Measurements from ENCODE around the gene EZR.

Gene EZR

DNA sequence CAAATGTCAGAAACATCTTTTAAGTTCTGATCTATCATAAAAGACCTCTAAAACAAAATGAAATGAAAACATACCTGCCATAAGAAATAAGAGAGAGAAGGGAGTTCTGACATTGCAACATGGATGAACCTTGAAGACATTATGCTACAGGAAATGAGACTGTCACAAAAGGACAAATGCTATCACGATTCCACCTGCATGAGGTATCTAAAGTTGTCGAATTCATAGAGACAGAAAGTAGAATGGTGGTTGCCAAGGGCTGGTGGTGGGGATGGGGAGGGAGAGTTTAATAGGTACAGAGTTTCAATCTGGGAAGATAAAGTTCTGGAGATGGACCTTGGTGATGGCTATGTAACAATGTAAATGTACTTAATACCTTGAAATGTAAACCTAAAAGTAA is 3.3 kb downstream of the EZR start:
- Mint-ChIP-seq H3K9me3 (no peaks in the 10 kb centered on the region), H3K36me3 (peaks cover 87% of the 10 kb centered on the region), H3K27ac (peak overlapping the region; percentile 96), H3K4me3 (peak overlapping the region; percentile 93), H3K4me1 (peaks cover 66% of the 10 kb centered on the region)
- ATAC-seq (no peak), DNase-seq (ENCODE audit: low spot score in 2 of 2) (no peak)

DNA sequence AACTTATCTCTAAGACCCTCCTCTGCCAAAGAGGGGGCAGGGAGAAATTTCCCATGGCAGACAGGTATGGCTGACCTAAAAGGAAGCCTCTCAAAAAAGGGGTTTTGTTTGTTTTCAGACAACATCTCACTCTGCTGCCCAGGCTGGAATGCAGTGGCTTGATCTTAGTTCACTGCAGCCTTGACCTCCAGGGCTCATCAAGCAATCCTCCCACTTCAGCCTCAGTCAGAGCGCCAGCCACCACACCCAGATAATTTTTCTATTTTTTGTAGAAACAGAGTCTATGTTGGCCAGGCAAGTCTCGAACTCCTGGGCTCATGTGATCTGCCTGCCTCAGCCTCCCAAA is 3.8 kb downstream of the EZR start:
- Mint-ChIP-seq H3K4me3 (peak overlapping the region; percentile 93), H3K9me3 (no peaks in the 10 kb centered on the region), H3K36me3 (peaks cover 92% of the 10 kb centered on the region), H3K4me1 (peaks cover 72% of the 10 kb centered on the region), H3K27ac (peak overlapping the region; percentile 96)
- no peak for DNase-seq (ENCODE audit: low spot score in 2 of 2)
- ATAC-seq, result no peak

DNA sequence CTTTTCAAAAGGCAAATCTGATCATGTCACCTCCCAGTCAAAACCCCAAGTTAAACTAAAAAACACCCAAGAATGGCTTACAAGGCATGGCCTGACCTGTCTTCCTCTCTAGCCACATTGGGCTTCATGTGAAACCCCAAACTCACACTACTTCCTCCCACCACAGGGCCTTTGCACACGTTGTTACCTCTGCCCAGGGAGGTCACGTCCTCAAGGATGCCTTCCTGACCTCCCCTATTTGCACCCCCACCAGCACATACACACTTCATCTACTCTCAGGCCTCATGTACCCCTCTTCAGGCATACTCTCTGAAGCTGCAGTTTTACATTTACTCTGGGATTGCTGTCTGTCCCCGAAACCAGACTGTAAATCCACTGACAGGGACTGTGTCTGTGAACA is 6.1 kb downstream of the EZR start:
- Mint-ChIP-seq H3K4me1 (peaks cover 88% of the 10 kb centered on the region), H3K9me3 (no peaks in the 10 kb centered on the region), H3K36me3 (peaks cover 100% of the 10 kb centered on the region), H3K4me3 (peak overlapping the region; percentile 93), H3K27ac (peak overlapping the region; percentile 83)
- DNase-seq (ENCODE audit: low spot score in 2 of 2) (no peak), ATAC-seq (peak; percentile 27)

DNA sequence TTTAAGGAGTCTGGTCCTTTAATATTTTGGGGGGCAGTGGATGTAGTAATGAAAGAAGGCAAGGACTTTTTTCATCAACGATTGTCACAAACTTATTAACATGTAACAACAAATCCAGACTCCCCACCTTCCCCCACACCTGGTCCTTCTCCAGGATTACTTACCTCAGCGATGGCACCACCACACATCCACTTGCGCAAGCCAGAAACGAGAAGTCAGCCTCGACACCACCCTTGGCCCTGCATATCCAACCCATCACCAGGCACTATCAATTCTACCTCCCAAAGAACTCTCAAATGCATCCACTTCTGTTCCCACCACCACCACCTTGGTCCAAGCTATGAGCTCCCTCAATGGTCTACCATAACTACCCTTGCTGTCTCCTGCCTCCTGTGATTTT is 6.6 kb downstream of the EZR start:
- peaks cover 100% of the 10 kb centered on the region for H3K36me3 Mint-ChIP-seq
- H3K4me1 Mint-ChIP-seq, result peaks cover 92% of the 10 kb centered on the region
- H3K9me3 Mint-ChIP-seq, result no peaks in the 10 kb centered on the region
- H3K4me3 Mint-ChIP-seq, result peak overlapping the region; percentile 93
- ATAC-seq, result no peak
- DNase-seq (ENCODE audit: low spot score in 2 of 2), result no peak
- H3K27ac Mint-ChIP-seq, result peak overlapping the region; percentile 83

DNA sequence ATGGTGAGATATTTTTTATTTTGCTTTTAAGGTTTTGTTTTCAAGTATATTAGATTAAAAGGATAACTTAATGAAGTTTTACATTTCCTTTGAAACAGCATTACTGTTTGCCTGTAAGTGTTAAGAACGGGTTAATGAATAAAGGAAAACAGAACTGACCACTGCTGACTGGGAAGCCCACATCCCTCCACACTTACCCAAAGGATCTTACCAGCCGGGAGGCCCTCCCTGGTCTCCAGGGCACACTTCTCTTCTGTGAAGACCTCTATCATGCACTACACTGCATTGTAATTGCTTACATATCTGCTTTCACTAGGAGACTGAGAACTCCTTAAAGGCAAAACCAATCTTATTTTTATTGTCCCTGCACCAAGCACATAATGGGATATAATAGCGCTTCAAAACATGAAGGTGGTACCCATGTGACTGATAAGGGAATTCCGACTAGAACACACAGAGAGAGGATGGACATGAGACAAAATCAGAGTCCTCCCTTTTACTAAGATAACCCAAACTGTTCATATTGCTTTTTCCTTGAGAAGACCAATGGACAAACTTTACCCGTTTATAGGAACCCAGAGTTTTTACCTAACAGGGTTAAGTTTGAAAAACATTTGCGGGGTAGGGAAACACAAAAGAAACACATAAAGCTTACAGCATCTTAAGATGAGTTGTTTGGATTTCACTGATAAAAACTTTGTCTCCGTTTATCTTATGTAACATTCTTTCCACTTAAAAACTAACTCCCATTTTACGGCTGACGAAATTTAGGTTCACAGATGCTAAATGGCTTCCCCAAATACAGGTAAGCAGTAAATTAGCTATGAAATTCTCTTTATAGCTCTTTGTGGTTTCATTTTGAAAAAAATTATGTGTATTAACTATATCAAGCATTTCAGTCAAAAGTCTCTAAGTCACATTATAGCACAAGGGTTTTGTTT is 8.7 kb downstream of the EZR start:
- H3K4me1 Mint-ChIP-seq, result peaks cover 93% of the 10 kb centered on the region
- ATAC-seq (no peak), DNase-seq (ENCODE audit: low spot score in 2 of 2) (no peak)
- peak overlapping the region; percentile 69 for H3K27ac Mint-ChIP-seq
- H3K9me3 Mint-ChIP-seq, result no peaks in the 10 kb centered on the region
- H3K36me3 Mint-ChIP-seq, result peaks cover 100% of the 10 kb centered on the region
- peak overlapping the region; percentile 36 for H3K4me3 Mint-ChIP-seq

DNA sequence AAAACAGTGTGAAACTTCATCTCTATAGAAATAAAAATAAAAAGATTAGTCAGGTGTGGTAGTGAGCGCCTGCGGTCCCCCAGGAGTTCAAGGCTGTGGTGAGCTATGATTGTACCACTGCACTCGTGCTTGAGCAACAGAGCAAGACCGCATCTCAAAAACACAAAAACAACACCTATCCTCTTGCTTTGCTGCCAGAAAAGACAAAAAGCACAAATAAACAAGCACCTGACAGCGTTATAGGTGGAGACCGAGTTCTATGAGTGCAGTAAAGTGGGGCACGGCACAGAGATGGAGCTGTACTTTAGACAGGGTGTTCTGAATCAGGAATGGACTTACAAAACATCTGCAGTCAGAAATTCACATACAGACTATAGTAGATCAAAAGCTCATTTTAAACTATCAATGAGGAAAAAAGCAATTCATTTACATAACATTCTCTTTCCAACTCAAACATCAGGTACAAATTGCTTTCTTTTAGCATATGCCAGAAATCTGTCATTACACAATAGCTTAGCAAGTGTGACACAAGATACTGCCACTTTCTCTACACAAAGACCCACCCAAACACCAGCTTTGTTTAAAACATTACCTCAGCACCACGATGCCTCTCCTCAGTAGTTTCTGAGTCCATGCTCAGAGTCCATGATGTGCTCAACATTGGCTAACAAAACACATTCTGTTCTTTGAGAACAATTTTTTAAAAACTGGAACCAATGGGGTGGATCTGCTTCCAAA is 10.1 kb downstream of the EZR start:
- Mint-ChIP-seq H3K9me3 (no peaks in the 10 kb centered on the region), H3K27ac (peak overlapping the region; percentile 69), H3K36me3 (peaks cover 95% of the 10 kb centered on the region), H3K4me3 (peak overlapping the region; percentile 39), H3K4me1 (peaks cover 92% of the 10 kb centered on the region)
- ATAC-seq (peak; percentile 87), DNase-seq (ENCODE audit: low spot score in 2 of 2) (no peak)

DNA sequence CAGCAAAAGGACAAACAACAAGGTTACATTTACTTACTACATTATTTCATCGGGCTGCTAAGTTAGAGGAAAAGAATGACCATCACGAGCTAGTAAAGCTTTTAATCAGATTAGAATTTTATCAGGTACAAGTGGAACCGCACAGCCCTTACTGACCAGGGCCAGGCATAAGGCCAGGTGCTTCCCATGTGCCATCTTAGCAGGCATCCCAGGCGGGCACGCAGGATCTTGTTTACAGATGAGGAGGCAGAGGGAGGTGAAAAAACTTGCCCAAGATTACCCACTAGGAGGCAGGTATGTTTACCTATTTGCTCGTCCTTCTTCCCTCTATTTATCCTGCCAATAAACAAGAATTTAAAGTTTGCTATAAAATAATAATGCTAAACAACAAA is 10.7 kb downstream of the EZR start:
- Mint-ChIP-seq H3K27ac (peak overlapping the region; percentile 69), H3K36me3 (peaks cover 88% of the 10 kb centered on the region)

DNA sequence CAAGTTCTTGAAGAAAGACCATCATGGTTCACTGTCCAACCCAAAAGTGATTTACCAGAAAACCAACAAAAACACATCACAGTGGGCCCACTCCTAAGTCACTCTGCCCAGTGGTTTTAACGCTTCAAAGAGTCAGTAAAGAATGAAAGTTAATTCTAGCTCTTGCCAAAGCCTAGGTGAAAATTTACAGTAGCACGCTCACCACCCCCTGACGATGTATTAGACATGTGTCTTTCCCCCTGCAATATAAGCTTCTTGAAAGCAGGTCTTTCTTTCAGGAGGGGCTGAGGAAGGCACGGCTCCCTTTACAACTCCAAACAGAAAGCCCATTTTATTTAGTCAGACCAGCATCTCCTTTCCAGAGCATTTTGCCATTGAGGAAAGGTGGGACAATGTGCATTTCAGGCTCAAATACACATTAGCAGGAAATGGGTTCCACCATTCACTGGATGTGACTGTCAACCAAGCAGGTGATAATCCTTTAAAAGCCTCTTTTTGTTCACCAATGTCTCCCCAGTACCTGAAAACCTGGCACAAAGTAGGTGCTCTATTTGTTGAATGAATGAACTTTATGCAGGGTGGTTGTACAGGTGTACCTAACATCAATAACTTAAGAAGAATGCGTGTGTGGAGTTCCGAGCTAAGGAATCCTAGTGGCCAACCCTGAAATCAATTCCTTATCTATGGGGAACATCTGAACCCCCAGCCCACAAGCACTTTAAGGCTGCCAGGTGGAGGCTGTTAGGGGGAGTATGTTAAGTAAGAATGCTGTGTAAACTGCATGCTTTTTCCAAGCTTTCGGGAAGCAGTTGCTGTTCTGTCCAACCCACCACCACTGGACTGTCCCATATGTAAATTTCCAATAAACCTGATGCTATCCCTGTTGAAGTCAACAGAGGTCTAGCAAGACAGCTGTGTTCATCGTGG is 11.4 kb downstream of the EZR start:
- peaks cover 81% of the 10 kb centered on the region for H3K36me3 Mint-ChIP-seq
- DNase-seq (ENCODE audit: low spot score in 2 of 2) (no peak), ATAC-seq (no peak)
- peaks cover 90% of the 10 kb centered on the region for H3K4me1 Mint-ChIP-seq
- no peaks in the 10 kb centered on the region for H3K9me3 Mint-ChIP-seq
- peak overlapping the region; percentile 39 for H3K4me3 Mint-ChIP-seq
- H3K27ac Mint-ChIP-seq, result peak overlapping the region; percentile 74

More for the DNA sequence above, 10.7 kb downstream of the EZR start:
- ATAC-seq, result no peak
- no peaks in the 10 kb centered on the region for H3K9me3 Mint-ChIP-seq
- DNase-seq (ENCODE audit: low spot score in 2 of 2), result no peak
- peaks cover 92% of the 10 kb centered on the region for H3K4me1 Mint-ChIP-seq
- peak overlapping the region; percentile 39 for H3K4me3 Mint-ChIP-seq

DNA sequence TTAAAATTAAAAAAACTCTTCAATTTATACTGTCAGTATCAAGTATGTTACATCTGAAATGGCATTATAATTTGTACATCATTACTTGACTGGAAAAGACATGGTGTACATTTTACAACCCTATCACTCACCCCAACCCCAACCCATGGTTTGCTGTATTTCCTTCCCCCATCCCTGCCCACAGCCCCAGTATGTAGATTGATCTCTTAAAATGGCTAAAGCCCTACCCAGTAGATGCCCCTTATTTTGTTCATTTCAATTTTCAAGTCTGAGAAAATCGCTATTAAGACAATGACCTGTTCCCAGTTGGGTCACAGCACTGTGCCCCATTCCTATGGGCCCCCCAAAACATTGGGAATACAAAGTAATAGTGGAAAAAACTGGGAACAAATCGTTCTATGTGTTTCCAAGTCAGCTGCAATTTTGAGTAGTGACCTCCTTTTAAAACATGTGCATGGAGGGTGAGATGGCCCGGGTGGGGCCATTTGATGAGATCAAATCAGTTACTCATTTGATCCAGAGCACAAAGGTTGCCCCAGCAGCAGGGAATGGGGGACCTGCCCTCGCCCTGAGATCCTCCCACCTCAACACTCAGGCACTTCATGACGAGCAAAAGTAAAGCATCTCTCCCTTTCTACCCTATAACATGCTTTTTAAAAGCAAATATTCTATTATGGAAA is 13.3 kb downstream of the EZR start:
- Mint-ChIP-seq H3K27ac (no peak overlapping the region), H3K36me3 (peaks cover 69% of the 10 kb centered on the region), H3K9me3 (no peaks in the 10 kb centered on the region), H3K4me3 (peak overlapping the region; percentile 20), H3K4me1 (peaks cover 88% of the 10 kb centered on the region)
- DNase-seq (ENCODE audit: low spot score in 2 of 2) (no peak), ATAC-seq (no peak)

DNA sequence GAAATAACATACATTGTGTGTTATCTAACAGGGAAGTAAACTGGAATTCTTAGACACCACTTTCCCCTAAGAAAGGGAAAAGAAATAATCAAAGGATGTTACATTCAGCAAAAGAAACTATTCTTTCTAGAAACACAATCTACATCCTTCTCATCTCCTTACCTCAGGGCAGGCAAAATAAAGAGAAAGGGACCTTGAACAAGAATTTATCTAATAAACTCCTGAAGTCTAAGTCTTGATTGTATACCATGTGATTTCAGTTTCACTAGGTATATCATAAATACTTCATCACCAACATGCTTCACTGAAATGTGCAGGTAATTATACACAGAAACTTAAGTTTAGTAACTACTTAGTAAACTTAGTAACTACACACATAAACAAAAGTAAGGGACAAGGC is 15.0 kb downstream of the EZR start:
- no peak for ATAC-seq
- peaks cover 57% of the 10 kb centered on the region for H3K36me3 Mint-ChIP-seq
- peaks cover 78% of the 10 kb centered on the region for H3K4me1 Mint-ChIP-seq
- no peak for DNase-seq (ENCODE audit: low spot score in 2 of 2)
- H3K4me3 Mint-ChIP-seq, result peak overlapping the region; percentile 64
- peak overlapping the region; percentile 24 for H3K27ac Mint-ChIP-seq
- no peaks in the 10 kb centered on the region for H3K9me3 Mint-ChIP-seq

DNA sequence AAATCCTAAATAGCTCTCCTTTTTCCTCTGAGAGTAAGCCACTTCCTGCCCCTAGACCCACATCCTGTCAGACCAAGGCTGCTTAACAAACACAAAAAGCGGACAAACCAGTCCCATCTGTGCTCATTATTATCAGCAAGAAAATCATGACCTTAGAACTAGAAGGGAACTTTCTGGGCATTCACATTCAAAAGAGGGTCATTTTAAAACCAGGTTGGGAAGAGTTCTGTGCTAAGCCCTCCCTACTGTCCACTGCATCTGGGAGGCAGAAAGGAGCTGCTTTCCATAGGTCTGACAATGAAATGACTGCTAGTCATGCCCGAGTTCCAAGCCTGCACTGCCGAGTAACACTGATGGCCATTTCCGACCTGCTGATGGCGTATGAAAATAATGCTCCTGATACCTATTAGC is 15.4 kb downstream of the EZR start:
- peak overlapping the region; percentile 24 for H3K27ac Mint-ChIP-seq
- ATAC-seq (peak; percentile 86), DNase-seq (ENCODE audit: low spot score in 2 of 2) (no peak)
- H3K4me3 Mint-ChIP-seq, result peak overlapping the region; percentile 64
- peaks cover 57% of the 10 kb centered on the region for H3K36me3 Mint-ChIP-seq
- no peaks in the 10 kb centered on the region for H3K9me3 Mint-ChIP-seq
- peaks cover 78% of the 10 kb centered on the region for H3K4me1 Mint-ChIP-seq

DNA sequence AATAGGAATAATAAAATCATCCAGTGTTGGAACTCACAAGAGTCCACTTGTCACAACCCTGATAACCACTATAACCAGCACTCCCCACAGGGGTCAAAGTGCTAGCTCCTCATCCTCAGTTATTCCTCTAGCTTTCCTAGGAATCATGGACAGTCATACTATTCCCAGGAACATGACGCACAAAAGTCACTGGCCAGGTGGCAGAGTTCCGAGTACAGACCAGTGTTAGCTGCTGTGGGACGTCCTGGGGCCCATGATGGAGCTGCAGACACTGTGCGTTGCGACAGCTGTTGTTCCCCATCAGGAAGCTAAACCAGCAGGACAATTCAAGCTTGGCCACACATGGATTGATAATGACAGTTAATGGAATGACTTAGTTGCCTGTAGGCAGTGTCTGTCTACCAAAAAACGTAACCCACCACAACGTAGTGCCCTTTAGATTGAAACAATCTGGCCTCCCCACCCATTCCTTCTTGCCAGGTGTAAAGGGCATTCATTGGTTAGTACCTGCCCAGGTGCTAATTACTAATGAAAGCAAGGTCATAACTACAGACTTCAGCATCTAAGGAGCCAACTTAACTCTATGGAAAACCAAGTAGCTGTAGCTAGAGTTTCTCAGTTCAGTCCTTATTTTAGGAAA is 17.4 kb downstream of the EZR start:
- no peak for ATAC-seq
- Mint-ChIP-seq H3K27ac (peak overlapping the region; percentile 48), H3K9me3 (no peaks in the 10 kb centered on the region), H3K4me1 (peaks cover 74% of the 10 kb centered on the region), H3K36me3 (peaks cover 53% of the 10 kb centered on the region), H3K4me3 (no peak overlapping the region)
- DNase-seq (ENCODE audit: low spot score in 2 of 2), result no peak

DNA sequence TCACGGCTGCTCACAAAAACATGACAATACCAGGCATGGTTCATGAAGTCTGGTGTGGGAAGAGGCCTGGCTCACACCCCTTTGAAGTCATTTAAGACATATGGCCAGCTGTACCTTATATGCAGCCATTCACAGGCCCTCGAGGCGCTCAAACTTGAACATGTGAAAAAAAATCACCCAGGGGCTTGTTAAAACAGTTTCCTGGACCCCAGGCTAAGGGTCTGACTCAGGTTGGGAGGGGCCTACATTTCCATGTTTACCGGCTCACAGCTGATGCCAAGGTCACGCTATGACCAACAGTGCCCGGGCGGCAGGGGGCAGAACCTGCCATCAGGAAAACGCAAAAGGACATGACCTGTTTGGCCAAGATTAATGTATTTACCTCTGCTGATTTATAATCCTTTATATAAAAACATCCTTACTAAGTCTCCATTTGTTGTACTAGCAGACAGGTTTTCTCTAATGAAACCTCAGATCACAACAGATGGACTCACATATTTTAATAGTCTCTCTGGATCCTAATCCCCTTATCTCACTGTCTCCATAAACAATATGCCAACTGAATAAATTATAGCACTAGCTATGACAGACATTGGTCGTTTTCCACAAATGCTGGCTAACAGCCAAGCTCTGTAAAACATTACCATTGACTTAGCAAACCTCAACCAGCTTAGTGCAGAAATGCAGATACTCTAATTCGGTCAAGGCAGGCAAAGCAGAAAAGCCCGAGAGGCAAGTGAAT is 19.9 kb downstream of the EZR start:
- ATAC-seq (no peak), DNase-seq (ENCODE audit: low spot score in 2 of 2) (no peak)
- Mint-ChIP-seq H3K4me1 (peaks cover 71% of the 10 kb centered on the region), H3K4me3 (peak overlapping the region; percentile 20), H3K36me3 (peaks cover 54% of the 10 kb centered on the region), H3K27ac (peak overlapping the region; percentile 48), H3K9me3 (no peaks in the 10 kb centered on the region)

DNA sequence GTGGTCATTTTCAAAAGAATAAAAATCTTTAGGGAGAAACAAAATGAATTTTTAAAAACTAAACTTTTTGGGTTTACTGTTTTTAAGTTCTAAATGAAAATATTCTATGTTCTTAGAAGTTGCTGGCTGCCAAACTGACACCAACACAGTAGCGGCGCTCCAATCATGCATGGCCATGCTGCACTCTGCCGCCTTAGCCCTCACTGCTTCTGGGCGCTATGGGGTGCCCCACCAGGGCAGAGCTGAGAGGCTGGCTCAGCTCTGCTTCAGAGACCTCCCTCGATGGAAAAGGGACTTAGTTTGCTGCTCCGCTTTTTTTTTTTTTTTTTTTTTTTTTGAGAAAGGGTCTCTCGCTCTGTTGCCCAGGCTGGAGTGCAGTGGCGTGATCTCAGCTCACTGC is 20.9 kb downstream of the EZR start:
- no peak for DNase-seq (ENCODE audit: low spot score in 2 of 2)
- Mint-ChIP-seq H3K4me1 (peaks cover 72% of the 10 kb centered on the region), H3K27ac (peak overlapping the region; percentile 45), H3K36me3 (peaks cover 54% of the 10 kb centered on the region), H3K9me3 (no peaks in the 10 kb centered on the region), H3K4me3 (peak overlapping the region; percentile 20)
- ATAC-seq, result no peak

Measured in stimulated activated effector memory CD8-positive, alpha-beta T cell treated with anti-CD3 and anti-CD28 coated beads, Interleukin-12 subunit alpha, Interleukin-12 subunit beta, amount 100 ng/mL, for 72 hours (primary cell).